ENCODE results near the gene MRPL22. TPM values are rescaled to one million over a fixed set of nuclear protein-coding genes. Genes with fewer than 3 reads are reported as not detected.
A peak's percentile ranks its signal among the peaks of the same experiment; 100 is the strongest.
"Not testable (repeated sequence)": the region's sequence is repeated elsewhere in the genome, so short reads cannot be mapped to it uniquely, and the experiment has no call there.

The MRPL22 gene
- polyA plus RNA-seq, 1 donor (not counting 4 experiments of a cell fraction or from before 2014, with no cell fraction given): 76.9 TPM

GRCh38 chr5:154999865-155000264, 59.0 kb downstream of the MRPL22 start:
- Histone ChIP-seq H3K4me1 (ENCODE audit: control insufficient read depth, extremely low read depth, insufficient read depth, low read length) (peaks cover 12% of the 10 kb centered on the region), H3K4me2 (ENCODE audit: control insufficient read depth, extremely low read depth, insufficient read depth, low read depth, low read length) (no peak overlapping the region), H3K9me1 (ENCODE audit: control insufficient read depth, extremely low read depth, insufficient read depth, low read length) (no peaks in the 10 kb centered on the region), H3K9me3 (ENCODE audit: control insufficient read depth, low read depth, low read length) (no peaks in the 10 kb centered on the region), H3K9ac (ENCODE audit: control insufficient read depth, extremely low read depth, insufficient read depth, low read length) (no peak overlapping the region), H3K79me2 (ENCODE audit: control insufficient read depth, insufficient read depth, low read length) (no peaks in the 10 kb centered on the region), H3K4me3 (ENCODE audit: control insufficient read depth in 2 of 3, extremely low read depth in 1 of 3, insufficient read depth in 2 of 3, low read depth in 1 of 3, low read length in 3 of 3) (no peak overlapping the region), H3K27ac (ENCODE audit: control insufficient read depth, insufficient read depth, low read length) (no peak overlapping the region), H3K36me3 (ENCODE audit: control insufficient read depth in 2 of 2, extremely low read depth in 1 of 2, insufficient read depth in 2 of 2, low read length in 2 of 2) (no peaks in the 10 kb centered on the region), H4K20me1 (ENCODE audit: control insufficient read depth, extremely low read depth, insufficient read depth, low read length) (no peaks in the 10 kb centered on the region), H2AFZ (ENCODE audit: control insufficient read depth, low read length) (no peak overlapping the region), H3K27me3 (ENCODE audit: control insufficient read depth, extremely low read depth, insufficient read depth, low read length) (no peaks in the 10 kb centered on the region)
- FAIRE-seq: no peak
- no peak for DNase-seq (ENCODE audit: low read depth, low spot score)
- dilution Hi-C loops (cut with MboI; ENCODE audit: extremely low pct_ligation_motif_present, low sequenced_read_pairs): no loop called here
- TF ChIP-seq EZH2 (IDR thresholded peaks at IDR 0.05; ENCODE audit: low read length) (no peak), CTCF (optimal IDR thresholded peaks at IDR 0.05 in 1 of 3, IDR thresholded peaks at IDR 0.05 in 1 of 3, conservative IDR thresholded peaks at IDR 0.05 in 1 of 3; ENCODE audit: extremely low read depth in 1 of 3, insufficient read depth in 2 of 3, low read length in 3 of 3) (no peak)

- H3K4me1 ChIP-seq (ENCODE audit: control insufficient read depth, extremely low read depth, insufficient read depth, low read length): peaks cover 12% of the 10 kb centered on the region
- no peaks in the 10 kb centered on the region for H3K79me2 ChIP-seq (ENCODE audit: control insufficient read depth, insufficient read depth, low read length)
- H3K27ac ChIP-seq (ENCODE audit: control insufficient read depth, insufficient read depth, low read length): no peak overlapping the region
- TF ChIP-seq CTCF (optimal IDR thresholded peaks at IDR 0.05 in 1 of 3, IDR thresholded peaks at IDR 0.05 in 1 of 3, conservative IDR thresholded peaks at IDR 0.05 in 1 of 3; ENCODE audit: extremely low read depth in 1 of 3, insufficient read depth in 2 of 3, low read length in 3 of 3) (no peak), EZH2 (IDR thresholded peaks at IDR 0.05; ENCODE audit: low read length) (no peak)
- H3K4me2 ChIP-seq (ENCODE audit: control insufficient read depth, extremely low read depth, insufficient read depth, low read depth, low read length): no peak overlapping the region
- H3K9me3 ChIP-seq (ENCODE audit: control insufficient read depth, low read depth, low read length): no peaks in the 10 kb centered on the region
- no peaks in the 10 kb centered on the region for H3K9me1 ChIP-seq (ENCODE audit: control insufficient read depth, extremely low read depth, insufficient read depth, low read length)
- H3K27me3 ChIP-seq (ENCODE audit: control insufficient read depth, extremely low read depth, insufficient read depth, low read length): no peaks in the 10 kb centered on the region
- no peak for DNase-seq (ENCODE audit: low read depth, low spot score)
- peak overlapping the region; percentile 17 for H2AFZ ChIP-seq (ENCODE audit: control insufficient read depth, low read length)
- H3K9ac ChIP-seq (ENCODE audit: control insufficient read depth, extremely low read depth, insufficient read depth, low read length): no peak overlapping the region
- FAIRE-seq: no peak
- no peak overlapping the region for H3K4me3 ChIP-seq (ENCODE audit: control insufficient read depth in 2 of 3, extremely low read depth in 1 of 3, insufficient read depth in 2 of 3, low read depth in 1 of 3, low read length in 3 of 3)
- H3K36me3 ChIP-seq (ENCODE audit: control insufficient read depth in 2 of 2, extremely low read depth in 1 of 2, insufficient read depth in 2 of 2, low read length in 2 of 2): no peaks in the 10 kb centered on the region
- no peaks in the 10 kb centered on the region for H4K20me1 ChIP-seq (ENCODE audit: control insufficient read depth, extremely low read depth, insufficient read depth, low read length)
- dilution Hi-C loops (cut with MboI; ENCODE audit: extremely low pct_ligation_motif_present, low sequenced_read_pairs): no loop called here
Observed at GRCh38 chr5:155001523-155001922, 60.6 kb downstream of the MRPL22 start.

GRCh38 chr5:155002722-155003121, 61.8 kb downstream of the MRPL22 start:
- H3K36me3 ChIP-seq (ENCODE audit: control insufficient read depth in 2 of 2, extremely low read depth in 1 of 2, insufficient read depth in 2 of 2, low read length in 2 of 2); H3K27me3 ChIP-seq (ENCODE audit: control insufficient read depth, extremely low read depth, insufficient read depth, low read length); H4K20me1 ChIP-seq (ENCODE audit: control insufficient read depth, extremely low read depth, insufficient read depth, low read length); H3K79me2 ChIP-seq (ENCODE audit: control insufficient read depth, insufficient read depth, low read length); H3K27ac ChIP-seq (ENCODE audit: control insufficient read depth, insufficient read depth, low read length); H3K4me3 ChIP-seq (ENCODE audit: control insufficient read depth in 2 of 3, extremely low read depth in 1 of 3, insufficient read depth in 2 of 3, low read depth in 1 of 3, low read length in 3 of 3); H3K9me3 ChIP-seq (ENCODE audit: control insufficient read depth, low read depth, low read length); H3K4me1 ChIP-seq (ENCODE audit: control insufficient read depth, extremely low read depth, insufficient read depth, low read length); H3K9ac ChIP-seq (ENCODE audit: control insufficient read depth, extremely low read depth, insufficient read depth, low read length); dilution Hi-C loops (cut with MboI; ENCODE audit: extremely low pct_ligation_motif_present, low sequenced_read_pairs); H3K9me1 ChIP-seq (ENCODE audit: control insufficient read depth, extremely low read depth, insufficient read depth, low read length); DNase-seq (ENCODE audit: low read depth, low spot score); FAIRE-seq; H2AFZ ChIP-seq (ENCODE audit: control insufficient read depth, low read length): not testable (repeated sequence)
- H3K4me2 ChIP-seq (ENCODE audit: control insufficient read depth, extremely low read depth, insufficient read depth, low read depth, low read length): peak overlapping the region; percentile 1

Data from keratinocyte (primary cell).